Measurements from ENCODE around the gene SAFB.

SAFB gene

GRCh38 chr19:5664515-5664914 is 41.6 kb downstream of the SAFB start:
- Mint-ChIP-seq H3K27ac (peak overlapping the region in 1 of 3 experiments; percentile 23), H3K4me1 (peaks cover 6% of the 10 kb centered on the region), H3K9me3 (no peaks in the 10 kb centered on the region), H3K27me3 (ENCODE audit: low read depth) (no peaks in the 10 kb centered on the region), H3K4me3 (no peak overlapping the region), H3K36me3 (ENCODE audit: low read depth) (peaks cover 67% of the 10 kb centered on the region)
- TF ChIP-seq CTCF (IDR thresholded peaks at IDR 0.05; ENCODE audit: unreplicated experiment in 3 of 3) = no peak

- H3K4me3 Mint-ChIP-seq = no peak overlapping the region
- peaks cover 6% of the 10 kb centered on the region for H3K4me1 Mint-ChIP-seq
- peak in 1 of 3 experiments; percentile 19 for TF ChIP-seq CTCF (IDR thresholded peaks at IDR 0.05; ENCODE audit: unreplicated experiment in 3 of 3)
- H3K27me3 Mint-ChIP-seq (ENCODE audit: low read depth) = no peaks in the 10 kb centered on the region
- no peaks in the 10 kb centered on the region for H3K9me3 Mint-ChIP-seq
- peaks cover 62% of the 10 kb centered on the region for H3K36me3 Mint-ChIP-seq (ENCODE audit: low read depth)
- H3K27ac Mint-ChIP-seq = peak overlapping the region in 2 of 3 experiments; percentile 23 to 62
Measured at GRCh38 chr19:5665781-5666513, 43.1 kb downstream of the SAFB start.

GRCh38 chr19:5666921-5667610 is 44.2 kb downstream of the SAFB start:
- H3K4me3 Mint-ChIP-seq = no peak overlapping the region
- peaks cover 6% of the 10 kb centered on the region for H3K4me1 Mint-ChIP-seq
- H3K36me3 Mint-ChIP-seq (ENCODE audit: low read depth) = peaks cover 55% of the 10 kb centered on the region
- H3K27me3 Mint-ChIP-seq (ENCODE audit: low read depth) = no peaks in the 10 kb centered on the region
- H3K9me3 Mint-ChIP-seq = no peaks in the 10 kb centered on the region
- peak overlapping the region in 1 of 3 experiments; percentile 71 for H3K27ac Mint-ChIP-seq
- TF ChIP-seq CTCF (IDR thresholded peaks at IDR 0.05; ENCODE audit: unreplicated experiment in 3 of 3) = no peak

- no peak for TF ChIP-seq CTCF (IDR thresholded peaks at IDR 0.05; ENCODE audit: unreplicated experiment in 3 of 3)
- Mint-ChIP-seq H3K27ac (peak overlapping the region in 1 of 3 experiments; percentile 71), H3K36me3 (ENCODE audit: low read depth) (peaks cover 55% of the 10 kb centered on the region), H3K9me3 (no peaks in the 10 kb centered on the region), H3K4me1 (peaks cover 6% of the 10 kb centered on the region), H3K4me3 (no peak overlapping the region), H3K27me3 (ENCODE audit: low read depth) (no peaks in the 10 kb centered on the region)
Measured at GRCh38 chr19:5667751-5668271, 44.9 kb downstream of the SAFB start.

GRCh38 chr19:5669212-5669611 is 46.3 kb downstream of the SAFB start:
- no peaks in the 10 kb centered on the region for H3K9me3 Mint-ChIP-seq
- no peak overlapping the region for H3K4me3 Mint-ChIP-seq
- H3K4me1 Mint-ChIP-seq = peaks cover 6% of the 10 kb centered on the region
- peaks cover 55% of the 10 kb centered on the region for H3K36me3 Mint-ChIP-seq (ENCODE audit: low read depth)
- no peaks in the 10 kb centered on the region for H3K27me3 Mint-ChIP-seq (ENCODE audit: low read depth)
- H3K27ac Mint-ChIP-seq = no peak overlapping the region
- no peak for TF ChIP-seq CTCF (IDR thresholded peaks at IDR 0.05; ENCODE audit: unreplicated experiment in 3 of 3)

Data from nephron (organoid).